ENCODE data around the gene MOB1A.
"Not testable (repeated sequence)": the region's sequence is repeated elsewhere in the genome, so short reads cannot be mapped to it uniquely, and the experiment has no call there.

The MOB1A gene

GRCh38 chr2:74155830-74156229 is 22.8 kb downstream of the MOB1A start:
- no peak for DNase-seq (ENCODE audit: low read depth, low spot score)
- H3K4me3 ChIP-seq (ENCODE audit: low read length): no peak overlapping the region

- no peak overlapping the region for H3K4me3 ChIP-seq (ENCODE audit: low read length)
- no peak for DNase-seq (ENCODE audit: low read depth, low spot score)
These were observed 25.7 kb downstream of the MOB1A start for GRCh38 chr2:74152954-74153353.

GRCh38 chr2:74149570-74150319 is 28.9 kb downstream of the MOB1A start:
- H3K4me3 ChIP-seq (ENCODE audit: low read length): no peak overlapping the region
- DNase-seq (ENCODE audit: low read depth, low spot score): no peak

GRCh38 chr2:74149247-74149525 is 29.5 kb downstream of the MOB1A start:
- DNase-seq (ENCODE audit: low read depth, low spot score): no peak
- H3K4me3 ChIP-seq (ENCODE audit: low read length): no peak overlapping the region

- peak overlapping the region; percentile 92 for H3K4me3 ChIP-seq (ENCODE audit: low read length)
- DNase-seq (ENCODE audit: low read depth, low spot score): no peak
These were observed 30.0 kb downstream of the MOB1A start for GRCh38 chr2:74148457-74149246.

GRCh38 chr2:74147727-74148456 is 30.8 kb downstream of the MOB1A start, which contains the start of gene BOLA3:
BOLA3 (minus strand) TSS chr2:74147912; CDS start chr2:74147874, 38 bp downstream.
- peak; percentile 46 for DNase-seq (ENCODE audit: low read depth, low spot score)
- peak within 1 kb of the TSS; percentile 92 for H3K4me3 ChIP-seq (ENCODE audit: low read length)

- H3K4me3 ChIP-seq (ENCODE audit: low read length): peak overlapping the region; percentile 92
- DNase-seq (ENCODE audit: low read depth, low spot score): peak; percentile 26
These were observed 31.6 kb downstream of the MOB1A start for GRCh38 chr2:74146929-74147726.

- DNase-seq (ENCODE audit: low read depth, low spot score): no peak
These were observed 36.3 kb downstream of the MOB1A start for GRCh38 chr2:74142340-74142739.

GRCh38 chr2:74138600-74139323 is 39.9 kb downstream of the MOB1A start:
- no peak overlapping the region for H3K4me3 ChIP-seq (ENCODE audit: low read length)
- no peak for DNase-seq (ENCODE audit: low read depth, low spot score)

More at GRCh38 chr2:74142340-74142739, 36.3 kb downstream of the MOB1A start:
- no peak overlapping the region for H3K4me3 ChIP-seq (ENCODE audit: low read length)

GRCh38 chr2:74137651-74138599 is 40.8 kb downstream of the MOB1A start:
- no peak for DNase-seq (ENCODE audit: low read depth, low spot score)
- no peak overlapping the region for H3K4me3 ChIP-seq (ENCODE audit: low read length)

GRCh38 chr2:74131901-74132300 is 46.8 kb downstream of the MOB1A start:
- DNase-seq (ENCODE audit: low read depth, low spot score): no peak
- no peak overlapping the region for H3K4me3 ChIP-seq (ENCODE audit: low read length)

- no peak overlapping the region for H3K4me3 ChIP-seq (ENCODE audit: low read length)
- DNase-seq (ENCODE audit: low read depth, low spot score): no peak
These were observed 48.3 kb downstream of the MOB1A start for GRCh38 chr2:74130211-74130995.

- no peak overlapping the region for H3K4me3 ChIP-seq (ENCODE audit: low read length)
These were observed 50.5 kb downstream of the MOB1A start for GRCh38 chr2:74128206-74128605.

GRCh38 chr2:74123955-74124354 is 54.7 kb downstream of the MOB1A start:
- not testable (repeated sequence) for DNase-seq (ENCODE audit: low read depth, low spot score); H3K4me3 ChIP-seq (ENCODE audit: low read length)

More at GRCh38 chr2:74128206-74128605, 50.5 kb downstream of the MOB1A start:
- DNase-seq (ENCODE audit: low read depth, low spot score): no peak

- DNase-seq (ENCODE audit: low read depth, low spot score); H3K4me3 ChIP-seq (ENCODE audit: low read length): not testable (repeated sequence)
These were observed 56.8 kb downstream of the MOB1A start for GRCh38 chr2:74121846-74122245.

- peak; percentile 71 for DNase-seq (ENCODE audit: low read depth, low spot score)
- H3K4me3 ChIP-seq (ENCODE audit: low read length): peak overlapping the region; percentile 59
These were observed 58.5 kb downstream of the MOB1A start for GRCh38 chr2:74119912-74120825.
